ENCODE measurements around the gene MEIS2.

Gene MEIS2

GRCh38 chr15:36894075-36894474 is 206.3 kb downstream of the MEIS2 start:
- DNase-seq (ENCODE audit: insufficient read length) (no peak), FAIRE-seq (no peak)
- TF ChIP-seq POLR2A (IDR thresholded peaks at IDR 0.05; ENCODE audit: low read depth, low read length) (no peak), POLR2AphosphoS5 (IDR thresholded peaks at IDR 0.05; ENCODE audit: low read depth, low read length) (no peak), TAF1 (IDR thresholded peaks at IDR 0.05; ENCODE audit: borderline replicate concordance, low read depth, low read length) (no peak)

GRCh38 chr15:36893276-36893675 is 207.1 kb downstream of the MEIS2 start:
- DNase-seq (ENCODE audit: insufficient read length) (no peak), FAIRE-seq (no peak)
- TF ChIP-seq TAF1 (IDR thresholded peaks at IDR 0.05; ENCODE audit: borderline replicate concordance, low read depth, low read length) (no peak), POLR2A (IDR thresholded peaks at IDR 0.05; ENCODE audit: low read depth, low read length) (no peak), POLR2AphosphoS5 (IDR thresholded peaks at IDR 0.05; ENCODE audit: low read depth, low read length) (no peak)

- DNase-seq (ENCODE audit: insufficient read length) (no peak), FAIRE-seq (peak; percentile 36)
- TF ChIP-seq POLR2A (IDR thresholded peaks at IDR 0.05; ENCODE audit: low read depth, low read length) = no peak
- TF ChIP-seq TAF1 (IDR thresholded peaks at IDR 0.05; ENCODE audit: borderline replicate concordance, low read depth, low read length) = no peak
- no peak for TF ChIP-seq POLR2AphosphoS5 (IDR thresholded peaks at IDR 0.05; ENCODE audit: low read depth, low read length)
Observed at GRCh38 chr15:36888011-36888992, 212.0 kb downstream of the MEIS2 start.

GRCh38 chr15:36887214-36887961 is 213.0 kb downstream of the MEIS2 start:
- no peak for FAIRE-seq

GRCh38 chr15:36886701-36887100 is 213.6 kb downstream of the MEIS2 start:
- DNase-seq (ENCODE audit: insufficient read length) (no peak), FAIRE-seq (no peak)
- TF ChIP-seq POLR2AphosphoS5 (IDR thresholded peaks at IDR 0.05; ENCODE audit: low read depth, low read length) (no peak), POLR2A (IDR thresholded peaks at IDR 0.05; ENCODE audit: low read depth, low read length) (no peak), TAF1 (IDR thresholded peaks at IDR 0.05; ENCODE audit: borderline replicate concordance, low read depth, low read length) (no peak)

More at GRCh38 chr15:36887214-36887961, 213.0 kb downstream of the MEIS2 start:
- TF ChIP-seq POLR2AphosphoS5 (IDR thresholded peaks at IDR 0.05; ENCODE audit: low read depth, low read length) (no peak), TAF1 (IDR thresholded peaks at IDR 0.05; ENCODE audit: borderline replicate concordance, low read depth, low read length) (no peak), POLR2A (IDR thresholded peaks at IDR 0.05; ENCODE audit: low read depth, low read length) (no peak)
- DNase-seq (ENCODE audit: insufficient read length) = no peak

GRCh38 chr15:36886191-36886590 is 214.2 kb downstream of the MEIS2 start:
- TF ChIP-seq POLR2AphosphoS5 (IDR thresholded peaks at IDR 0.05; ENCODE audit: low read depth, low read length) (no peak), TAF1 (IDR thresholded peaks at IDR 0.05; ENCODE audit: borderline replicate concordance, low read depth, low read length) (no peak)
- FAIRE-seq = no peak
- no peak for DNase-seq (ENCODE audit: insufficient read length)

- DNase-seq (ENCODE audit: insufficient read length) (no peak), FAIRE-seq (no peak)
- no peak for TF ChIP-seq POLR2AphosphoS5 (IDR thresholded peaks at IDR 0.05; ENCODE audit: low read depth, low read length)
- no peak for TF ChIP-seq POLR2A (IDR thresholded peaks at IDR 0.05; ENCODE audit: low read depth, low read length)
- no peak for TF ChIP-seq TAF1 (IDR thresholded peaks at IDR 0.05; ENCODE audit: borderline replicate concordance, low read depth, low read length)
Observed at GRCh38 chr15:36885771-36886170, 214.6 kb downstream of the MEIS2 start.

- FAIRE-seq (no peak), DNase-seq (ENCODE audit: insufficient read length) (no peak)
- TF ChIP-seq POLR2AphosphoS5 (IDR thresholded peaks at IDR 0.05; ENCODE audit: low read depth, low read length) = no peak
- TF ChIP-seq TAF1 (IDR thresholded peaks at IDR 0.05; ENCODE audit: borderline replicate concordance, low read depth, low read length) = no peak
- TF ChIP-seq POLR2A (IDR thresholded peaks at IDR 0.05; ENCODE audit: low read depth, low read length) = no peak
Observed at GRCh38 chr15:36884936-36885635, 215.3 kb downstream of the MEIS2 start.

GRCh38 chr15:36884518-36884875 is 215.9 kb downstream of the MEIS2 start:
- TF ChIP-seq POLR2AphosphoS5 (IDR thresholded peaks at IDR 0.05; ENCODE audit: low read depth, low read length) (no peak), POLR2A (IDR thresholded peaks at IDR 0.05; ENCODE audit: low read depth, low read length) (no peak), TAF1 (IDR thresholded peaks at IDR 0.05; ENCODE audit: borderline replicate concordance, low read depth, low read length) (no peak)
- FAIRE-seq (no peak), DNase-seq (ENCODE audit: insufficient read length) (no peak)

GRCh38 chr15:36883713-36884517 is 216.4 kb downstream of the MEIS2 start:
- DNase-seq (ENCODE audit: insufficient read length) = peak; percentile 56
- TF ChIP-seq TAF1 (IDR thresholded peaks at IDR 0.05; ENCODE audit: borderline replicate concordance, low read depth, low read length) = no peak
- TF ChIP-seq POLR2AphosphoS5 (IDR thresholded peaks at IDR 0.05; ENCODE audit: low read depth, low read length) = no peak
- no peak for TF ChIP-seq POLR2A (IDR thresholded peaks at IDR 0.05; ENCODE audit: low read depth, low read length)
- FAIRE-seq = peak; percentile 97

All from GM12892 (cell line).